Lower lobe of right lung (tissue), 2 donors: Measurements from ENCODE around the gene GRID1. TPM values are rescaled to one million over a fixed set of nuclear protein-coding genes. Genes with fewer than 3 reads are reported as not detected.
"Not testable (repeated sequence)": the region's sequence is repeated elsewhere in the genome, so short reads cannot be mapped to it uniquely, and the experiment has no call there.

Source experiments
- ATAC-seq, 2 donors: fragments of 200-7000 bp; cut with Tn5 transposase; one replicate each; pipeline ENCODE4 v1.9.1; 2020 to 2022; ENCODE audit warnings: mild to moderate bottlenecking in 2 of 2, moderate library complexity in 2 of 2
- DNase-seq: peaks from one replicate; pipeline ENCODE4 v3.0.0-alpha.2; 2020
- H3K27ac ChIP-seq: fragments of 200-600 bp; one replicate; pipeline ENCODE4 v1.8.0; 2022
- H3K27me3 ChIP-seq: fragments of 200-600 bp; one replicate; pipeline ENCODE4 v1.8.0; 2022; ENCODE audit warnings: low read depth
- H3K36me3 ChIP-seq: fragments of 200-600 bp; one replicate; pipeline ENCODE4 v1.8.0; 2022; ENCODE audit warnings: mild to moderate bottlenecking
- H3K4me1 ChIP-seq: fragments of 200-600 bp; one replicate; pipeline ENCODE4 v1.8.0; 2022
- H3K4me3 ChIP-seq: fragments of 200-600 bp; one replicate; pipeline ENCODE4 v1.8.0; 2022; ENCODE audit warnings: mild to moderate bottlenecking
- H3K9me3 ChIP-seq: fragments of 200-600 bp; one replicate; pipeline ENCODE4 v1.8.0; 2022
- CTCF ChIP-seq: fragments of 200-600 bp; IDR thresholded peaks from one replicate; pipeline ENCODE4 v1.8.0; 2022; ENCODE audit warnings: antibody characterized with exemption, mild to moderate bottlenecking
- intact Hi-C: fragments of 100-400 bp; cut with DNase I; formaldehyde crosslinking; loops from one replicate; pipeline ENCODE4 v1.11.0; 2022
- total RNA-seq: library from RNA; stranded (reverse); fragmentation: NEBNext Ultra II Directional; extraction: Animal tissue kit (Norgen Biotek cat#: 25700); gene quantifications from one replicate; pipeline ENCODE4 v1.2.1, GENCODE V29; 2021
- donor health status: DM: no; HTN: yes; CAD: no; lungs with severe emphysema.

GRID1 gene
- total RNA-seq, 1 donor from 2014 or later: 2.5 TPM

GRCh38 chr10:85724215-85724614, 642.4 kb downstream of the GRID1 start:
- DNase-seq: no peak

DNA sequence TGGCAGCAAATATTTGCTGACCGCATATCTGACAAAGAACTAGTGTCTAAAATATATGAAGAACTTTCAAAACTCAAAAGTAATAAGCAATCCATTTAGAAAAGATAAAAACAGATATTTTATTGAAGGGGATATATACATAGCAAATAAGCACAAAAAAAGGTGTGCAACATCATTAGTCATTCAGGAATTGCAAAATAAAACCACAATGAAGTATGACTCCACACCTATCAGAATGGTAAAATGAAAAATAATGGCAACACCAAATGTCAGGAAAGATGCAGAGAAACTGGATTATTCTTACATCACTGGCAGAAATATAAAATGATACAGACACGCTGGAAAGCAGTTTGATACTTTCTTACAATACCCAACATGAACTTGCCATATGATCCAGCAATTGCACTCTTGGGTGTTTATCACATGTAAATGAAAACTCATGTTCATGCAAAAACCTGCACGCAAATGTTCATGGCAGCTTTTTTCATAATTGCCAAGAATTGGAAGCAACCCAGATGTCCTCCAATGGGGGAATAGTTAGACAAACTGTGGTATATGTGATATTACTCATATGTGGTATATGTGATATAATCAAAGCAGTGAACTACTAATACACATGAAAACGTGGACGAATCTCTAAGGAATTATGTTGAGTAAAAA, 645.5 kb downstream of the GRID1 start:
- ATAC-seq (no peak), DNase-seq (no peak)
- Histone ChIP-seq H3K36me3 (no peaks in the 10 kb centered on the region), H3K4me3 (no peak overlapping the region), H3K4me1 (no peaks in the 10 kb centered on the region), H3K27me3 (no peaks in the 10 kb centered on the region), H3K27ac (no peak overlapping the region), H3K9me3 (no peaks in the 10 kb centered on the region)
- intact Hi-C loops: no loop called here
- TF ChIP-seq CTCF: no peak

More at GRCh38 chr10:85724215-85724614, 642.4 kb downstream of the GRID1 start:
- no peaks in the 10 kb centered on the region for H3K9me3 ChIP-seq
- H3K36me3 ChIP-seq: no peaks in the 10 kb centered on the region
- H3K27me3 ChIP-seq: no peaks in the 10 kb centered on the region
- no peak overlapping the region for H3K27ac ChIP-seq
- intact Hi-C loops: no loop called here
- no peak for TF ChIP-seq CTCF
- H3K4me3 ChIP-seq: no peak overlapping the region
- no peaks in the 10 kb centered on the region for H3K4me1 ChIP-seq
- no peak for ATAC-seq

- Histone ChIP-seq H3K27me3 (no peaks in the 10 kb centered on the region), H3K27ac (no peak overlapping the region), H3K4me3 (no peak overlapping the region), H3K4me1 (no peaks in the 10 kb centered on the region), H3K36me3 (no peaks in the 10 kb centered on the region), H3K9me3 (no peaks in the 10 kb centered on the region)
- no peak for DNase-seq
- ATAC-seq: no peak
- intact Hi-C loops: no loop called here
- TF ChIP-seq CTCF: no peak
These were observed 647.2 kb downstream of the GRID1 start for GRCh38 chr10:85719408-85719807.

- Histone ChIP-seq H3K36me3 (no peaks in the 10 kb centered on the region), H3K4me3 (no peak overlapping the region), H3K9me3 (peaks cover 3% of the 10 kb centered on the region), H3K27ac (no peak overlapping the region), H3K4me1 (no peaks in the 10 kb centered on the region), H3K27me3 (no peaks in the 10 kb centered on the region)
- intact Hi-C loops: no loop called here
- ATAC-seq (no peak), DNase-seq (no peak)
- no peak for TF ChIP-seq CTCF
These were observed 652.7 kb downstream of the GRID1 start for GRCh38 chr10:85713885-85714284.

GRCh38 chr10:85702768-85703167, 663.8 kb downstream of the GRID1 start:
- Histone ChIP-seq H3K27ac (no peak overlapping the region), H3K27me3 (no peaks in the 10 kb centered on the region), H3K4me1 (no peaks in the 10 kb centered on the region), H3K4me3 (no peak overlapping the region), H3K36me3 (no peaks in the 10 kb centered on the region), H3K9me3 (no peaks in the 10 kb centered on the region)
- intact Hi-C loops: no loop called here
- DNase-seq: no peak
- no peak for TF ChIP-seq CTCF
- no peak for ATAC-seq

- H3K27ac ChIP-seq, intact Hi-C loops, H3K4me1 ChIP-seq, H3K4me3 ChIP-seq, H3K36me3 ChIP-seq, H3K27me3 ChIP-seq, H3K9me3 ChIP-seq, ATAC-seq, DNase-seq: not testable (repeated sequence)
These were observed 667.5 kb downstream of the GRID1 start for GRCh38 chr10:85699066-85699465.
